HG03196 (cell line): ENCODE measurements around the gene CTDP1.
"Not testable (repeated sequence)": the region's sequence is repeated elsewhere in the genome, so short reads cannot be mapped to it uniquely, and the experiment has no call there.

Experiments used
- ATAC-seq: cut with Tn5 transposase; IDR thresholded peaks from one replicate; pipeline ENCODE4 v1.9.1; 2021; ENCODE audit not compliant: unreplicated experiment

The CTDP1 gene

DNA sequence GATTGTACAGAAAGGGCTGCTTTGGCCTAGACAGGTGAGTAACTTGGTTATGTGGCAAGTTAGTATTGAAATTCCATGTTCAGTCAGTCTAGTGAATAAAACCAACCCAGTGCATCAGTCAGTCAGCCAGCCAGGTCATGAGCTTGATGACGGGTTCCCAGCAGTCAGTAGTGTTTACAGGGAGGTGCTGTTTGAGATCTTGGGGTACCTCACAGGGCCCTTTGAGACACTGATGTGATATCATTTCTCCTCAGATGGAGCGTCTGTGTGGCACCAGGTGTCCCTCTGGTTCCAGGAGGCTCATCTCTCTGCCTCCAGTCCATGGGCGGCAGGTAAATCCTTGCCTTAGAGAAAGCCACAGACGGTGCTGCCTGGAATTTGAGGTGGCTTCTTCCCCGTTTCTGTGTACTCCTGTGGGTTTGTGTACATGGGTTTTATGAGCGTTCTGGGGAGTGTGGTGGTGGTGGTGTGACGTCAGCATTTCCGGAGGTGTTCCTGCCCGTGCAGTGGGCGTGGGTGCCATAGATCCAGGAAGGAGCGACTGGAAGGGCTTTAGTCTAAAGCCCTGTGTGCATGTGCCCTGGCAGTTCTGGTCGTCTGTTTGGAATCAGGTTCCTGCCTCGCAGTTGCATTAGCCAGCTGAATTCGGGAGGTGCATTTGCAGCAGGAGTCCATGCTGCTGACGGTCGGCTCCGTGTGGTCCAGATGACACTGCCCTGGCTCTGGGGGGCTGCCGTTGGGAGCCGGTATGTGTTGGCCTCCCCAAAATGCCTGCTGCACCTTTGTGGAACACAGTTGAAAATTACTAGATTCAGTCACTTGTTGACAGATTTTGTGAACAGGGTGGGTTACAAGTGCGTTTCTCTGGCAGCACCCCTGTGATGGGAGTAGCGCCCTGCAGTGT, 2.1 kb downstream of the CTDP1 start:
- no peak for ATAC-seq

DNA sequence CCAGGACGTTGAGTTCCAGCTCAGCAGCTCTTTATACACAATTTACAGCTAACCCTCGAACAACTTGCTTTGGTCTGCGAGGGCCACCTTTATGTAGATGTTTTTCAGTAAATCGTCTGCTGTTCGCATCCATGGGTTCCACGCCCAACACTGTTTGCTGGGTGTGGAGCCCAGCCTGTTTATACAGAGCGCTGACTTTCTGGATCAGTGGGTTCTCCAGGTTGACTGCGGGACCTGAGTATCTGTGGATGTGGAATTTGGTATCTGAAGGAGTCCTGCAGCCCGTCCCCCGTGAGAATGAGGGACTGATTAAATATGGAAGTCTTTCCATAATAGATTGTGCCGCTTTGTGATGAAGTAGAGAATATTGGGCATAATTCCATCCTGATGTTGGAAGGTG, 2.9 kb downstream of the CTDP1 start:
- ATAC-seq: no peak

DNA sequence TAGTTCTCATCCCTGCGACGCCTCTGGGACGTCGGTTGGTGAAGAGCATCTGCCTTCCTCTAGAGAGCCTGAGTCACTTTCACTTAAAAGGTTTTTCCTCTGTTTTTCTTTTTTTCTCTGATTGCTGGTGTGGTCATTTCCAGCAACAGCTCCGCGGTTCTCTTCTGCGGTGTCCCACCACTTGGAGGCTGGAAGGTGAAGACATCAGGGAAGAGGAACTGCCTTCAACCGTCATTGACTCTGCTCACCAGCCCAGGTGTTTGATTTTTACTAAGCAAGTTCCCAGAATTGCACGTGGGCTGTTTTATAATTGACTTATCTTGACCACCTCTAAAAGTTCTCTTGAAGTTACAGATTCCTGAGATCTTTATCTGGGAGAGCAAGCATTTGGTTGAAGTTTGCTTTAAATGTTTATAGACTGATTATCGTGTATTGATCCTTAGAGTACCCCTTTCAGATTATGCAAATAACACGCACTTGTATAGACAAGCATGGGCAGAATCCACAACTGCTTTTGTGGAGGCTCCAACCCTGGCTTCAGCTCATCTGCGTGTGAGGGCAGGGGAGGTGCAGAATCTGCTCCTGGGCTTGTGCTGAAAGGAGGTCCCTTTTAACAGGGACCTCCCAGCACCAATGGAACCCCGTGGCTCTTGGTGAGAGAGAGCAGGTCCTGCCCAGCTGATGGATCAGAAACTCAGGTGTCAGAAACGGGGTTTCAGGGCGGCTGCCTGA, 3.5 kb downstream of the CTDP1 start:
- ATAC-seq: no peak

GRCh38 chr18:79683626-79684282, 4.2 kb downstream of the CTDP1 start:
- no peak for ATAC-seq

DNA sequence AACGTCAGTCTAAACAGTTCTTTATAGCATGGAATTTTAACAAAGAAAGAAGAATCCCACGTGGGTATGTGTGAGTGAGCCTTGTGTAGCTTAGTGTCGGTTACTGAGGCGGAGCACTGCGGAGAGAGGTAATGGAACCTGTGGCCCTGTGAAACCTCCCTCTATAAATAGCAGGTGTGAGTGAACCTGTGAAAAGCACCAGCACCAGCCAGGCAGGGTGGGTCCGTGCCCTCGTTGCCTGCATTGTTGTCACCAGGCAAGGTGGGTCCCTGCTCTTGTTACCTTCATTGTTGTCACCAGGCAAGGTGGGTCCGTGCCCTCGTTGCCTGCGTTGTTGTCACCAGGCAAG, 4.7 kb downstream of the CTDP1 start:
- no peak for ATAC-seq

- ATAC-seq: no peak
Observed at GRCh38 chr18:79684787-79685186, 5.2 kb downstream of the CTDP1 start.

DNA sequence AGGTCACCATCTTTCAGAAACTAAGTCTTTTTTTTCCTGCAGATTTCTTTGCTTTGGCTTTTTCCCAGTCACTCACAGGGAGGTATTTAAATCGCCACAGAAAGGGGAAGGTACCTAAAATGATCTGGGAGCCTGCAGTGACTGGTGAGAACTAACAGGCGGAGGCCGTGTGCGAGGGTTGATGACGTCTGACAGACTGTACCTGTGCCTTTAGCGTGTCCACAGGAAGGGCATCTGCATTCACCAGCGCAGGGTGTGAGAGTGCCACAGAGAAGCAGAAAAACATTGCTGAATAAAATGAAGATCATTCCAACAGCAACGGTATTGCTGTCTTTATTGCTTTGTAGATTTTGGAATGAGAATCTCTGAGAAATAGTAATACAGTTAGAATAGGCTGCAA, 5.7 kb downstream of the CTDP1 start:
- ATAC-seq: no peak

DNA sequence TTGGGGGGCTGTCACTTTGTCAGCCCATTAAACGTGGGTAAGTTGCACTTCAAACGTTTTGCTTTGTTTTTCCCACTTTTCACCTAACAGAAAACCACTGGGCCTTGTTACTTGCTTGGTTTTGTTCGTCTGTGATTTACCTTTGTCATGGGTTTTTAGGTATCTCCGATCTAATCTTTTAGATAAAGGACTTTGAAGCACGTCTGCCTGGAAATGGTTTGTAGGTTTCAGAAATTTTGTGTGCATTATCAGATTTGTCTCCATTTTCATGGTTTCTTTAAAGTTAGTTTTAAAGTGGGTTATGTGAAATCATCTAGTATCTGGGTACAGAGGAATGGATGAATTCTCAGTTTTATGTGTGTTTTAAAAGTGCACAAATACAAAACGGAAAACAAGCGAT, 6.4 kb downstream of the CTDP1 start:
- ATAC-seq: no peak

DNA sequence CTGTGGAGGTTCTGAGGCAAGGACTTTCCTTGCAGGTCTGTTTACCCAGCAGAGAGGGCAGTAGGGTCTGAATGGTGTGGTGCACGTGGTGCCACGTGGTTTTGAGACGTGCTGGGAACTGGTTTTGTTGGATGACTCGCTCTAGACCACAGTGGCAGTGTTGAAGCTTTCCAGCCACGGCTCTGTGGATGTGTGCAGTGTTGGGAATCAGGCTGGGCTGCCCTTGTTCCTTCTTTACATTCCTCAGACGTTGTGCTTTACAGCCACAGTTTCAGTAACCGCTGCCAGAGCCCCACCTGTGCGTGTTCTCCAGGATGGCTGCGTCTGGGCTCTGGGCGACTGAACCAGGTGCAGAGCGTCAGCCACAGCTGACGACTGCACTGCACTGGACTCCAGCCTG, 8.2 kb downstream of the CTDP1 start:
- no peak for ATAC-seq

DNA sequence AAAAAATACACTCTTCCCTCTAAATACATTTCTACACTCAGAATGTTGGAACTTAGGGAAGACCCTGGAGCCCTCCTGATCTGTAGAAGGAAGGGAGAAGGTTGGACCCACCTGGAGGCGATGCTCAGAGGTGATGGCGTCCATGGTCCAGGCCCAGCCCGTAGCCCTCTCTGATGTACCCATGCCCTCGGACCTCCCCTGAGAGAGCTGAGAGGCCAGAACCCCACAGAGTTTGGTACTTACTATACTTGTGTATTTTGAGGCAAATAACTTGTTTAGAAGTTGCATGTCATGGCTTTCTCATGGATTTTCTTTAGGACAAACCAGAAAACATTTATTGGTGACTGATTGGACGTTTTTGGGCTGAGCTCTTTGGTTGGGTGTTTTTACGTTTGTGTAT, 10.5 kb downstream of the CTDP1 start:
- ATAC-seq: no peak

- no peak for ATAC-seq
Observed at GRCh38 chr18:79690586-79691482, 11.2 kb downstream of the CTDP1 start.

DNA sequence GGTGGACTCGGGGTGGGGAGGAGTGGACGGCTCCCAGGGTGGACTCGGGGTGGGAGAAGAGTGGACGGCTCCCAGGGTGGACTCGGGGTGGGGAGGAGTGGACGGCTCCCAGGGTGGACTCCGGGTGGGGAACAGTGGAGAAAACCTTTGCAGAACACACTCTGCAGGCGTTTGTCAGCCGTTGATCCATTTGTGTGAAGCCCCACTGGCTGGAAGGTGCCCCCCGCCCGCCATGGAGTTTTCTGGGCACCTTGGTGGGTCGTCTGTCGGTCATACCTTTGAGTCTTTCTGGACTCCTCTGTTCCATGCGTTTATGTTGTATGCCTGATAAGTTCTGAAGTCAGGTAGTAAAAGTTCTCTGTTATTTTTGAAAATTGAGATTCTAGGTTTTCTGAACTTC, 12.5 kb downstream of the CTDP1 start:
- ATAC-seq: no peak

DNA sequence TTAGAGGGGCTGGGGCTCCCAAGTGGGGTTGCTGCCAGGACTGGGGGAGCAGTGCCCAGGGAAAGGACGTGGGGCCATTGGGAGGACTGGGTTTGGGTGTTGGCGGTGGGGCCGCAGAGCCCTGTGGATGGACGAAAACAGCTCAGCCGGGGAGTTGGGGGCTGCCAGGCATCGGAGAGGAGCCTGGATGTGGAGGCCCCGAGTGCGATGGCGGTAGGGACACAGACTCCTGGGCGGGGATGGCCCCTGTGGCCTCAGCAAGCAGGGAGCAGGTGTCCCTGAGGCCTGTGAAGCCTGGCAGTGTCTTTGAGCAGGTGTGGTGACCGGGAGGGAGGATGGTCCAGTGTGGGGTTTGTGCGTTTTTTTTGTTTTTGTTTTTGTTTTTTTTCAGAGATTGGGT, 13.3 kb downstream of the CTDP1 start:
- no peak for ATAC-seq

GRCh38 chr18:79693561-79694205, 14.1 kb downstream of the CTDP1 start:
- ATAC-seq: no peak

DNA sequence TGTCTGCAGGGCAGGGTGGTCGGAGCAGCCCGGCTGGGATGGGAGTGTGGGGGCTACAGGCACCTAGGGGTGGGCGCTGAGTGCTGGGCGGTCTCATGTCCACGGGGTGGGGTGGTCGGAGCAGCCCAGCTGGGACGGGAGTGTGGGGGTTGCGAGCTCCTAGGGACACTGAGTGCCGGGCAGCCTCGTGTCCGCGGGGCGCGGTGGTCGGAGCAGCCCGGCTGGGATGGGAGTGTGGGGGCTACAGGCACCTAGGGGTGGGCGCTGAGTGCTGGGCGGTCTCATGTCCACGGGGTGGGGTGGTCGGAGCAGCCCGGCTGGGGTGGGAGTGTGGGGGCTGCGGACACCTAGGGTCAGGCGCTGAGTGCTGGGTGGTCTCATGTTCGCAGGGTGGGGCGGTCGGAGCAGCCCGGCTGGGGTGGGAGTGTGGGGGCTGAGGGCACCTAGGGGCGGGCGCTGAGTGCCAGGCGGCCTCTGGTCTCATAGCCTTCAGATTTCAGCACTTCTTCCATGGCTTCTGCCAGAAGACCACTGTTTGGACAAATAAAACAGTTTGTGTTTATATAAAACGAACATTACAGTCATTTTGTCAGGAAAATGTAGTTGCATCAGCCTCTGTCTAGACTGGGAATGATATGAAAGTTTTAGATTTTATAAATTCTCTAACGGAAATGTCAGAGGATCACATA, 14.7 kb downstream of the CTDP1 start:
- not testable (repeated sequence) for ATAC-seq

GRCh38 chr18:79694895-79695213, 15.3 kb downstream of the CTDP1 start:
- no peak for ATAC-seq

GRCh38 chr18:79695269-79695668, 15.7 kb downstream of the CTDP1 start:
- ATAC-seq: no peak

- no peak for ATAC-seq
Observed at GRCh38 chr18:79695856-79696850, 16.6 kb downstream of the CTDP1 start.

DNA sequence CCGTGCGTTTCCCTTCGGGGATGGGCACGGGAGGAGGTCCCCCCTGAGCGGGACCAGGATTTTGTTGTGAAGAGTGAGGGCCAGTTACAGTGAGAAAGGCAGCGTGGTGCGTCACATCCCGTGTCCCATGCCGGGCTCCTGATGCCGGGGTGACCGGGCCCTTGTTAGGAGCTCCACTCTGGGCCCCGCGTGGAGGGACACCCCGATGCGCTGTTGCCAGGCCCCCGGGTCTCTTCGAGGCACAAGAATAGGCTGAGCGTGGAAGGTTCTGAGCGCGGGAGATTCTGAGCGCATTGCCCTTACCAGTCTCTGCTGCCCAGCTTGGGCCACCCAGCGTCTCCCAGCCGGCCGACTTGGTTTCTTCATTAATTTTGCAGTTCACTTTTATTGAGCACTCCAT, 17.6 kb downstream of the CTDP1 start:
- no peak for ATAC-seq
